Stimulated activated CD4-positive, alpha-beta T cell treated with anti-CD3 and anti-CD28 coated beads, Interleukin-2, amount 100 ng/mL, for 4 hours (primary cell): ENCODE results near the gene CACNA2D4.

Source experiments
- DNase-seq: peaks from one replicate; pipeline ENCODE4 v3.0.0-alpha.2; 2020; ENCODE audit warnings: low read depth

The CACNA2D4 gene

GRCh38 chr12:1815814-1816729 is 102.4 kb downstream of the CACNA2D4 start:
- DNase-seq, result no peak

GRCh38 chr12:1815108-1815507 is 103.3 kb downstream of the CACNA2D4 start:
- no peak for DNase-seq

DNA sequence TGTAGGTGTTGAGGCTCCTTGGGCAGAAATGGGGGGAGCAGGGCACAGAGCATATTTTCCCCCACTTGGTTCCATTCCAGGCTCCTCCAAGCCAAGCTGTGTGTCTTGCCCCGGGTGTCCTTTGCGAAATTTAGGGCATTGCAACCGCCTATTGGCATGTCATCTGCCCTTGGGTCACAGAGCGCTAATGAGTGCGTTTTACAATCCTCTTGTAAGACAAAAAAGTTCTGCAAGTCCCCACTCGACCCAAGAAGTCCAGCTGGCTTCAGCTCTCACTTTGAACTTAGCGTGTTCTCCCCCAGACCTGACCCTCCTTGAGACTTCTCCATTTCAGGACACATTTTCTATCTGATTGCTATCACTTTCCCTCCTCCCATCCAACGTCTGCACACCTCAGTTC is 104.2 kb downstream of the CACNA2D4 start:
- no peak for DNase-seq

DNA sequence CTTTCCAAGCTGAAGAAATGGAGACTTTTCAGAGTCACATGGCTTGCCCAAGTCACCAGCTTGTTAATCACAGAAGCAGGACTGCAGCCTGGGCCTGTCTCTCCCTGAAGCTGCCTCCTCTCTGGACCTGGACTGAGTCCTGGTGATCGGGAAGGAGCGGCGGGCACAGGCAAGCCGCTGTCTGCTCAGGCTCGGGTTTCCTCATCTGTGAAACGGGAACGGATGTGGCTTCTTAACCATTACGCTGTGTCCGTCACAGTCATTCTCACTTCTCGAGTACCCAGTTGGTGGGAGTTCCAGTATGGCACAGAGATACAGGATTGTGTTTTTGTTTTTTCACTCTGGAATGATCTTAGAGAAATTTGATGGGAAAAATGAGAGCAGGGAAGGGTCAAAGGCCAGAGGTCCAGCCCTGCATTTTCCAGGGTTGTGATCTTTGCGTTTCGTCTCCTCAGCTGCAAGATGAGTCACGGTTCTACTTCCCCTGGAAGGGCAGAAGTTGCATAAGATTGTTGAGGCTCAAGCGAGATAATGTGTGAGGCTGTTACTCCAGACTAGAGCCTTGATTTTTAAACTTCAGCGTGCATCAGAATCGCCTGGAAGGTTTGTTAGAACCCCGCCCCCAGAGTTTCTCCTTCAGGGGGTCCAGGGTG is 105.7 kb downstream of the CACNA2D4 start:
- no peak for DNase-seq

DNA sequence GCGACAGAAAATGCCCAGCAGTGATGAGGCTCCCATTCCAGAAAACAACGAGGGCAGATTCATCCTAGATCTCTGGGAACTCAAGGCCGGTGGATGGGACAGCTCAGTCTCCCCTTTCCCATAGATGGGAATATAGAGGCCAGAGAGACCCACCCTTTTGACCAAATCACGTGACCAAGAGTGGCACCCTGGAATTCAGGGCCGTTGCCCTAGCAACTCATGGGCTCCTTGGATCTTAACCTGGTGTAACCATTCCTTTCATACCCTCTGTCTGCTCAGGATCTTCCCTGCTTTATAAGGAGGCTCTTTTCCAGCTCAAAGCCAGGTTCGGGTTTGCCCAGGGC is 106.5 kb downstream of the CACNA2D4 start:
- DNase-seq, result no peak

GRCh38 chr12:1811281-1811947 is 107.0 kb downstream of the CACNA2D4 start:
- peak; percentile 57 for DNase-seq

DNA sequence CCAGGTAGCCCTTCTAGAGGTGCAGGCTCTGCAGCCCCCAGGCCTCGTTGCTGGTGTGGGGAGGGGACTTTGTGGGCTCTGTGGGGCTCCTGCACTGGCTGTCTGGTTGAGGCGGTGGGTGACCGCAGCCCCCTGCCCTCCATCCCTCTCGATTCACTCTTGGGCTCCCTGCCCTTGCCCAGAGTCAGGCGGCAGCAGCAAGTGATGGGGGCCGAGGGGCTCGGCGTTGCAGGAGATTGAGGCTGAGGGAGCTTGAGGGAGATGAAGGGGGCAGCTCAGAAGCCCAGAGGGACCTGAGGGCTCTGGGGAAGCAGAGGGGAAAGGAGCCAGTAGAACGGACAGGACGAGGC is 107.5 kb downstream of the CACNA2D4 start:
- DNase-seq, result no peak

- DNase-seq, result no peak
These were observed 108.1 kb downstream of the CACNA2D4 start for GRCh38 chr12:1810201-1810930.

DNA sequence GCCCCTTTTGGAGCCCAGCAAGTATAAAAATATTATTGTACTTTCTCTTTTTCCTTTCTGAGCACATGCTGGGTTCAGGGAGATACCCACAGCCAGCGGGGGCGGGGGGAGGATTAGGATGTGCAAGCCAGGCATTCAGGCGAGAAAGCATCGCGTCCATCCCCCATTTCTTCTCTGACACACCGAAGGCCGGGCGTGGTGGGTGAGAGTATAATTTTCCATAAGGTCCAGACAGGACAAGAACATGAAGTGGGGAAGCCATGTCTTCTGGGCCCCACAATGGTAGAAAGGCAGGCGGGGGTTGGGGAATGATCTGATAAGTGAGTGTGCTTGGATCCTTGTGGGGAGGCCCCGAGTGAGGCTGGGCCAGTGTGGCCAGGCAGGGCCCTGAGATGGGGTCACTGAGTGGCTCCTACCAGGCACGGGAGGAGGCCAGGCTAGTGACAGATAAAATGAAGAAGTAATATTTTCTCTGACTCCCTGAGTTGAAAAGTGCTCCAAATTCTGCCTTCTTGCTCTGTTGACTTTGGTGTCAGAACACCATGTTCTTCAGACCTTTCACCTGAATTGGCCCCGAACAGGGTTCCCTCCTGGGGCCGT is 108.8 kb downstream of the CACNA2D4 start:
- DNase-seq, result no peak

DNA sequence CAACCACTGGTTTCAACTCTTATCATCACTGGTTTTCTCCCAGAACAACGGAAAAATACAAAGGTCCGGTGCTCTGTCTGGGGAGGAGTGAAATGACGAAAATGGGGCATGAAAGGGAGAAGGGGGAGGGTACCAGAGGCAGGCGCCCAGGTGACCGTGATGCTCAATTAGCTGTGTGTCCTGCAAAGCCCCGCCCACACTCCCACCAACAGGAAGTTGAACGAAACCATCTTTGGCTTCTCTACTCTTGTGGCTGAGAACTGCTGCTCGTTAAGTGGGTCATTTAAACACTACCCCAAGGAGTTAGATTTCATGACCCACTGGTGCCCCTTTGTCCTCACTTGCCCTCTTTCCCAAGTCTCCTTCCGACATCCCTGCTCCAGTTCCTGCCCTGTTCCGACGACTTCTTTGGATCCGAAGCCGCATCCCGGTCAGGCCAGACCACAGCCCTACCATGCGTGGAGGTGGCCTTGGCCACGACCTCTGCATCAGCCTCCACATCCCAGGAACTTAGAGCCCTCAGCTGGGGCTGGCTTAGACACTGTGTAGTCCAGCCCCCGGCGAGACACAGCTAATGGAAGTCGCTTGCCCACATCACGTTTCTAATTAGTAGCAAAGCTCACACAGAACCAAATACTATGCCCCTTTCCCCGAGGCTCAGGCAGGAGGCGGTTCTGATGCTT is 109.5 kb downstream of the CACNA2D4 start:
- DNase-seq, result no peak

DNA sequence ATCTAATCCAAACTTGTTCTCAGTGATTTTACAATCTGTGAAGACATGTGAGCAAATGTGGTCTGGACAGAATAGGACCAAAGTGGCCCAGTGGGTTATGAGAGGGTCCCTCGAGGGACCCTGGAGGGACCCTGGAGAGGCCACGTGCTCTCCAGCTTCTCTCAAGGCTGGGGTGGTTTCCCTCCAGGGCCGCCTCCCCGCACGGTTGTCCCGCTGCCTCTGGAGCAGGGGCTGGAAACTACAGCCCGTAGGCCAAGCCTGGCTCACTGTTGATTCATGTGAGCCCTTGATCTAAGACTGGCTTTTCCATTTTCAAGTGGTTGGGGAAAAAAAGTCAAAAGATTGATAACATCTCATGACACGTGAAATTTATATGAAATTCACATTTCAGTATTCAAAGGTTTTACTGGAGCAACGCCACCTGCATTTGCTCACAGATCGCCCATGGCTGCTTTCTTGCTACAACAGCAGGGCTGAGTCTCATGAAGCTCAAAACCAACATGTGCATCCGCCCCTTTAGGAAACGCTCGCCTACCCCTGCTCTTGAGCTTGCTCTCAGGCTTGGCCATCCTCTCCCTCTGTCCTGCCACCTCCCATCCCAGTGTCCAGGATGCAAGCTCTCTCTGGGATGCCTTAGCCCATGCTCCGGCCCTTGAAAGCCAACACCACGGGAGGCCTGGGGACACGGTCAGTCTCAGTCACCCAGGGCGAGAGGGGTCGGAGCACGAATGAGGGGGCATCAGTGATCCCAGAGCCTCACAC is 110.2 kb downstream of the CACNA2D4 start:
- no peak for DNase-seq

- DNase-seq, result no peak
These were observed 111.2 kb downstream of the CACNA2D4 start for GRCh38 chr12:1807087-1807860.

GRCh38 chr12:1806301-1807086 is 112.0 kb downstream of the CACNA2D4 start:
- DNase-seq, result no peak

GRCh38 chr12:1805441-1806081 is 112.9 kb downstream of the CACNA2D4 start:
- no peak for DNase-seq

- peak; percentile 81 for DNase-seq
These were observed 113.7 kb downstream of the CACNA2D4 start for GRCh38 chr12:1804545-1805332.

GRCh38 chr12:1803736-1804135 is 114.7 kb downstream of the CACNA2D4 start:
- DNase-seq, result no peak

DNA sequence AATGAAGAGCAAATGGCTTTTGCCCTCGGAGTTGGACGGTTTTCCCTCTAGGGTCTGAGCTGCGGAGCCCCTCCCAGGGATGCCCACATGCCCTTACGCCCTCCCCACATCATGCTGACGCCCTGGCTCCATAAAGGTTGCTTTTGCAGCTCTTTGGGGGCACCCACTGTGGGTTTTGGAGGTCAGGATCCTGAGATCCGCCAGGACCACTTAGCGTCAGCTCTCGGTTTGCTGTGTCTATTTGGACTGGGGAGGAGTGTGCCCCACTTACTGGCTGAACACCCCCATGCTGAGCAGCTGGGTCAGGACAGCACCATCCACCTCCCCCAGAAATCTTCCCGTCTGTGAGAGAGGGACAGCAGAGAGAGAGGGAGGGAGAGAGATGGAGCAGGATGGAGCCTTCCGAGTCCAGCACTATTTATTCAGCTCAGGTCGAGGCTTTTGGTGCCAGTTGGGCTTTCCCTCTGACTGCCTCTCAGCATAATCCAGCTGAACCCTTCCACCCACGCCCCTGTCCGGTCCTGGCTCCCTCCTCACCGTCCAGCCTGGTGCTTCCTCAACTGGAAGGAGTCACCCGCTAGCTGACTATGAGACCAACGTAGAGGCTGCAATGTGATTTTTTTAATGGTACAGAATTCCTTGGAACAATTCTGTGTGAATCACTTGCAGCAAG is 117.0 kb downstream of the CACNA2D4 start:
- DNase-seq, result no peak
